Natural killer cell (primary cell): Measurements from ENCODE around the gene DNM1. TPM values are rescaled to one million over a fixed set of nuclear protein-coding genes. Genes with fewer than 3 reads are reported as not detected.

ENCODE experiments used
- ATAC-seq, 3 donors: fragments of 150-1000 bp in 2 of 3; fragments of 200-7000 bp in 1 of 3; cut with Tn5 transposase; 1 replicate in 1 of 3; 2 replicates in 2 of 3; pipeline ENCODE4 v1.10.0; 2021; ENCODE audit warnings: mild to moderate bottlenecking in 2 of 3, moderate library complexity in 2 of 3
- DNase-seq, 2 donors: peaks; one replicate each; pipeline versions ENCODE4 v3.0.0 to v3.0.0-alpha.2; 2013 to 2021; ENCODE audit warnings: mixed read lengths in 1 of 2
- H3K27ac ChIP-seq: one replicate; pipeline ENCODE4 v1.5.1; 2013; ENCODE audit warnings: mild to moderate bottlenecking, low read length
- H3K27me3 ChIP-seq: one replicate; pipeline ENCODE4 v1.6.1; 2013; ENCODE audit warnings: low read length; ENCODE audit not compliant: control insufficient read depth, insufficient read depth
- H3K36me3 ChIP-seq: one replicate; pipeline ENCODE4 v1.6.1; 2013; ENCODE audit warnings: low read length; ENCODE audit not compliant: control insufficient read depth, insufficient read depth
- H3K4me1 ChIP-seq: one replicate; pipeline ENCODE4 v1.6.1; 2013; ENCODE audit warnings: low read length; ENCODE audit not compliant: control insufficient read depth, insufficient read depth
- H3K4me3 ChIP-seq: one replicate; pipeline ENCODE4 v1.5.1; 2013; ENCODE audit warnings: low read length
- H3K9me3 ChIP-seq: one replicate; pipeline ENCODE4 v1.6.1; 2013; ENCODE audit warnings: low read length; ENCODE audit not compliant: control insufficient read depth, insufficient read depth
- H3K27ac Mint-ChIP-seq, 2 donors: one replicate each; pipeline ENCODE4 v1.8.0; 2022; ENCODE audit warnings: mild to moderate bottlenecking in 2 of 2, mixed read lengths in 2 of 2, moderate library complexity in 1 of 2
- H3K27me3 Mint-ChIP-seq, 2 donors: one replicate each; pipeline ENCODE4 v1.8.0; 2022; ENCODE audit warnings: low read depth in 2 of 2, mixed read lengths in 2 of 2
- H3K36me3 Mint-ChIP-seq: one replicate; pipeline ENCODE4 v1.8.0; 2022; ENCODE audit warnings: mixed read lengths
- H3K4me1 Mint-ChIP-seq, 2 donors: one replicate each; pipeline ENCODE4 v1.8.0; 2022; ENCODE audit warnings: mixed read lengths in 2 of 2
- H3K4me3 Mint-ChIP-seq: one replicate; pipeline ENCODE4 v1.8.0; 2022; ENCODE audit warnings: mild to moderate bottlenecking, moderate library complexity, mixed read lengths
- H3K9me3 Mint-ChIP-seq, 2 donors: one replicate each; pipeline ENCODE4 v1.8.0; 2022; ENCODE audit warnings: mixed read lengths in 2 of 2
- WGBS: methylation state at CpG from one replicate; pipeline ENCODE4 v1.1.7; 2013; ENCODE audit warnings: missing lambda C conversion rate; ENCODE audit not compliant: insufficient coverage; 5-methylcytosine and 5-hydroxymethylcytosine counted together
- intact Hi-C: fragments of 100-400 bp; cut with micrococcal nuclease; formaldehyde crosslinking; loops from one replicate; pipeline ENCODE4 v1.14.2; 2022
- total RNA-seq, 4 donors: library from RNA; stranded (reverse); fragments of 120-200 nt in 1 of 4; gene quantifications; one replicate each; pipeline versions ENCODE4 v1.2.3 to v1.2.4, GENCODE V29; 2013 to 2022
- TF ChIP-seq, protein P1 (sequence below): fragments of 200-600 bp; IDR thresholded peaks from one replicate; pipeline ENCODE4 v1.8.0; 2022; ENCODE audit warnings: antibody characterized with exemption

The DNM1 gene
- total RNA-seq, 3 donors from 2014 or later (not counting 1 experiment from before 2014, with no cell fraction given), result 1.4 to 8.1 (median 2.6) TPM

DNA sequence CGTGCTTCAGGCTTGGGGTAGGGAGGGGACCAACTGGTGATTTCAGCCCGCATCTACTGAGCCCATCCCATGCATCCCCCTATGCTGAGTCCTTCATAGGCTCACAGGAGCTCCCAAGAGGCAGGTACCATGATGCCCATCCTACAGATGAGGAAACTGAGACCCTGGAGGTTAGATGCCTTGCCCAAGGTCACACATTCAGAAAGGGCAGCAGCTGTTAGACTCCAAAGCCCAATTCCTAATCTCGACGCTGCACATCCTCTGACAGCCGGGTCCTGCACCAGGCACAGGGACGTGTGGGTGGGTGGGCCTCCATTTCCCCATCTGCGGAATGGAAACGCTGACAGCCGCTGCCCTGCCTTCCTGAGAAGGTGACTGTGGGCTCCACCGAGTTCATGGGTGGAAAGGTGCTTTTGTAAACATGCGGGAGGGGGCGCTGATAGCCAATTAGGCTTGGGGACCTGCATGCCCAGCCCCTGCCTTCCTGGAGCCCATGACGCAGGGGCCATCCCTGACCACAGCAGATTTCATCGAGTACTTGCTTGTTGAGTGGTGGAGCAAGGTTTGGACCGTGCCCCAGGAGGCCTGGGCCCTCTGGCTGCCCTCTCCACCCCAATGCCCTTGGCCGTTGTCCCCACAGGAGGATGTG, 2.2 kb downstream of the DNM1 start:
- H3K4me3 ChIP-seq, result no peak overlapping the region
- H3K4me1 ChIP-seq, result peaks cover 13% of the 10 kb centered on the region
- H3K27me3 ChIP-seq, result peaks cover 13% of the 10 kb centered on the region
- DNase-seq (no peak), ATAC-seq (no peak)
- no peaks in the 10 kb centered on the region for H3K9me3 Mint-ChIP-seq
- TF ChIP-seq, protein P1, sequence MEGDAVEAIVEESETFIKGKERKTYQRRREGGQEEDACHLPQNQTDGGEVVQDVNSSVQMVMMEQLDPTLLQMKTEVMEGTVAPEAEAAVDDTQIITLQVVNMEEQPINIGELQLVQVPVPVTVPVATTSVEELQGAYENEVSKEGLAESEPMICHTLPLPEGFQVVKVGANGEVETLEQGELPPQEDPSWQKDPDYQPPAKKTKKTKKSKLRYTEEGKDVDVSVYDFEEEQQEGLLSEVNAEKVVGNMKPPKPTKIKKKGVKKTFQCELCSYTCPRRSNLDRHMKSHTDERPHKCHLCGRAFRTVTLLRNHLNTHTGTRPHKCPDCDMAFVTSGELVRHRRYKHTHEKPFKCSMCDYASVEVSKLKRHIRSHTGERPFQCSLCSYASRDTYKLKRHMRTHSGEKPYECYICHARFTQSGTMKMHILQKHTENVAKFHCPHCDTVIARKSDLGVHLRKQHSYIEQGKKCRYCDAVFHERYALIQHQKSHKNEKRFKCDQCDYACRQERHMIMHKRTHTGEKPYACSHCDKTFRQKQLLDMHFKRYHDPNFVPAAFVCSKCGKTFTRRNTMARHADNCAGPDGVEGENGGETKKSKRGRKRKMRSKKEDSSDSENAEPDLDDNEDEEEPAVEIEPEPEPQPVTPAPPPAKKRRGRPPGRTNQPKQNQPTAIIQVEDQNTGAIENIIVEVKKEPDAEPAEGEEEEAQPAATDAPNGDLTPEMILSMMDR, result no peak
- 88% methylated on average over 16 of the region's 16 CpGs for WGBS
- intact Hi-C loops, result no loop called here
- no peak overlapping the region for H3K27ac Mint-ChIP-seq
- no peak overlapping the region for H3K27ac ChIP-seq
- no peak overlapping the region for H3K4me3 Mint-ChIP-seq
- peaks cover 5 to 8% of the 10 kb centered on the region in 2 donors for H3K4me1 Mint-ChIP-seq
- no peaks in the 10 kb centered on the region for H3K36me3 Mint-ChIP-seq
- peaks cover 21 to 28% of the 10 kb centered on the region in 2 donors for H3K27me3 Mint-ChIP-seq
- no peaks in the 10 kb centered on the region for H3K36me3 ChIP-seq
- no peaks in the 10 kb centered on the region for H3K9me3 ChIP-seq

GRCh38 chr9:128206484-128206883, 3.3 kb downstream of the DNM1 start:
- Histone ChIP-seq H3K4me1 (peaks cover 13% of the 10 kb centered on the region), H3K9me3 (no peaks in the 10 kb centered on the region), H3K4me3 (no peak overlapping the region), H3K36me3 (no peaks in the 10 kb centered on the region), H3K27me3 (peaks cover 13% of the 10 kb centered on the region), H3K27ac (no peak overlapping the region)
- H3K27me3 Mint-ChIP-seq, result peaks cover 21 to 28% of the 10 kb centered on the region in 2 donors
- TF ChIP-seq, protein P1, result no peak
- DNase-seq (no peak), ATAC-seq (no peak)
- H3K36me3 Mint-ChIP-seq, result no peaks in the 10 kb centered on the region
- WGBS, result 86% methylated on average over 3 of the region's 3 CpGs
- H3K4me3 Mint-ChIP-seq, result no peak overlapping the region
- intact Hi-C loops, result no loop called here
- H3K27ac Mint-ChIP-seq, result no peak overlapping the region
- H3K4me1 Mint-ChIP-seq, result peaks cover 5 to 8% of the 10 kb centered on the region in 2 donors
- no peaks in the 10 kb centered on the region for H3K9me3 Mint-ChIP-seq

- Mint-ChIP-seq H3K27me3 (peaks cover 21 to 29% of the 10 kb centered on the region in 2 donors), H3K4me1 (peaks cover 5 to 8% of the 10 kb centered on the region in 2 donors), H3K27ac (no peak overlapping the region), H3K4me3 (no peak overlapping the region), H3K9me3 (no peaks in the 10 kb centered on the region), H3K36me3 (no peaks in the 10 kb centered on the region)
- Histone ChIP-seq H3K36me3 (no peaks in the 10 kb centered on the region), H3K27ac (no peak overlapping the region), H3K9me3 (no peaks in the 10 kb centered on the region), H3K27me3 (peaks cover 13% of the 10 kb centered on the region), H3K4me1 (peaks cover 13% of the 10 kb centered on the region), H3K4me3 (no peak overlapping the region)
- intact Hi-C loops, result no loop called here
- DNase-seq (no peak), ATAC-seq (no peak)
- 84% methylated on average over 12 of the region's 15 CpGs for WGBS
- TF ChIP-seq, protein P1, result no peak
These were observed 4.0 kb downstream of the DNM1 start for GRCh38 chr9:128206916-128207910.
